SK-N-SH (cell line): ENCODE measurements around the gene UBE2D1. TPM values are rescaled to one million over a fixed set of nuclear protein-coding genes. Genes with fewer than 3 reads are reported as not detected.

Experiments
- CTCF ChIA-PET: fragments of 300-600, 350-600 bp; formaldehyde crosslinking; extraction: SDS; loops from one replicate; lab custom pipeline; 2021; lab: Yijun Ruan, JAX
- POLR2A ChIA-PET: fragments of 350-600 bp; sonication (Branson Sonifier 250); formaldehyde crosslinking; extraction: SDS; loops from one replicate; lab custom pipeline; 2020; ENCODE audit warnings: antibody characterized with exemption, inconsistent platforms; lab: Yijun Ruan, JAX
- DNase-seq: peaks from one replicate; pipeline ENCODE4 v3.0.0; 2012
- H2AFZ ChIP-seq: fragments of 200-600 bp; sonication (generic); 2 replicates; pipeline ENCODE4 v1.8.1; 2016; ENCODE audit warnings: antibody characterized with exemption, mild to moderate bottlenecking, low read depth
- H3F3A ChIP-seq: fragments of 200-600 bp; sonication (generic); replicated peaks from 2 replicates; pipeline ENCODE3; 2016; ENCODE audit warnings: antibody characterized with exemption, mild to moderate bottlenecking; ENCODE audit not compliant: insufficient read depth
- H3K27ac ChIP-seq, 2 experiments: fragments of 200-500 bp in 1 of 2; fragments of 200-600 bp in 1 of 2; sonication (Bioruptor generic) in 1 of 2; sonication (generic), shearing (Covaris generic) in 1 of 2; 2 replicates each; pipeline versions ENCODE4 v1.5.1 to v1.6.1; 2014 to 2016; ENCODE audit warnings: low read depth in 2 of 2, inconsistent platforms in 1 of 2, low read length in 1 of 2, mild to moderate bottlenecking in 1 of 2, mixed read lengths in 1 of 2
- H3K27me3 ChIP-seq: fragments of 200-600 bp; sonication (generic), shearing (Covaris generic); 2 replicates; pipeline ENCODE4 v1.6.1; 2016; ENCODE audit warnings: mixed run types; ENCODE audit not compliant: insufficient read depth
- H3K36me3 ChIP-seq, 2 experiments: fragments of 200-500 bp in 1 of 2; fragments of 200-600 bp in 1 of 2; sonication (Bioruptor generic) in 1 of 2; sonication (generic) in 1 of 2; replicated peaks in 1 of 2; 2 replicates each; pipeline versions ENCODE3 to v1.5.1; 2014 to 2016; ENCODE audit warnings: low read length in 1 of 2, mild to moderate bottlenecking in 1 of 2; ENCODE audit not compliant: insufficient read depth in 2 of 2, control insufficient read depth in 1 of 2
- H3K4me1 ChIP-seq, 2 experiments: fragments of 200-500 bp in 1 of 2; fragments of 200-600 bp in 1 of 2; sonication (Bioruptor generic) in 1 of 2; sonication (generic), shearing (Covaris generic) in 1 of 2; 2 replicates each; pipeline versions ENCODE4 v1.5.1 to v1.6.1; 2014 to 2016; ENCODE audit warnings: low read depth in 1 of 2, low read length in 1 of 2, mixed run types in 1 of 2; ENCODE audit not compliant: insufficient read depth in 2 of 2, control insufficient read depth in 1 of 2
- H3K4me2 ChIP-seq: fragments of 200-600 bp; sonication (generic), shearing (Covaris generic); 2 replicates; pipeline ENCODE4 v1.6.1; 2017; ENCODE audit warnings: mixed run types
- H3K4me3 ChIP-seq, 2 experiments: fragments of 200-500 bp in 1 of 2; fragments of 200-600 bp in 1 of 2; sonication (Bioruptor generic) in 1 of 2; sonication (generic), shearing (Covaris generic) in 1 of 2; 2 replicates each; pipeline versions ENCODE4 v1.5.1 to v1.8.1; 2014 to 2016; ENCODE audit warnings: low read depth in 2 of 2, inconsistent platforms in 1 of 2, low read length in 1 of 2, mild to moderate bottlenecking in 1 of 2, mixed read lengths in 1 of 2, moderate library complexity in 1 of 2
- H3K79me2 ChIP-seq: fragments of 200-600 bp; sonication (generic); 2 replicates; pipeline ENCODE4 v1.8.1; 2017; ENCODE audit warnings: mild to moderate bottlenecking; ENCODE audit not compliant: insufficient read depth
- H3K9ac ChIP-seq: fragments of 200-600 bp; sonication (generic); 2 replicates; pipeline ENCODE4 v1.6.1; 2017; ENCODE audit warnings: mixed run types
- H3K9me2 ChIP-seq: fragments of 200-600 bp; sonication (generic); 2 replicates; pipeline ENCODE4 v1.6.1; 2017; ENCODE audit warnings: mixed run types
- H3K9me3 ChIP-seq: fragments of 200-600 bp; sonication (generic); 2 replicates; pipeline ENCODE4 v1.6.1; 2017; ENCODE audit warnings: mixed run types, mild to moderate bottlenecking, moderate library complexity
- H4K20me1 ChIP-seq: fragments of 200-600 bp; sonication (generic); 2 replicates; pipeline ENCODE4 v1.6.1; 2017; ENCODE audit warnings: mild to moderate bottlenecking, mixed run types; ENCODE audit not compliant: insufficient read depth
- CHD2 ChIP-seq: fragments of 150-350 bp; IDR thresholded peaks from 2 replicates; pipeline ENCODE4 v1.6.1; 2018; ENCODE audit warnings: low read length; ENCODE audit not compliant: partially characterized antibody
- EP300 ChIP-seq, 2 experiments: IDR thresholded peaks; 2 replicates each; pipeline versions ENCODE4 v1.4.0 to v1.6.1; 2012; ENCODE audit warnings: borderline replicate concordance in 1 of 2, low read depth in 1 of 2, low read length in 1 of 2
- FOSL2 ChIP-seq: IDR thresholded peaks from 2 replicates; pipeline ENCODE4 v1.4.0; 2012; ENCODE audit warnings: low read depth, mild to moderate bottlenecking, moderate library complexity, borderline replicate concordance
- FOXJ3 ChIP-seq: sonication (generic); formaldehyde crosslinking; IDR thresholded peaks from 2 replicates; pipeline ENCODE4 v1.5.1; 2020; ENCODE audit warnings: mild to moderate bottlenecking, missing genetic modification reagents
- GABPA ChIP-seq: IDR thresholded peaks from 2 replicates; pipeline ENCODE4 v1.4.0; 2012; ENCODE audit warnings: low read depth, mild to moderate bottlenecking
- IRF3 ChIP-seq: fragments of 150-350 bp; IDR thresholded peaks from 2 replicates; pipeline ENCODE4 v1.6.1; 2016; ENCODE audit warnings: mild to moderate bottlenecking, low read depth, low read length
- MAX ChIP-seq: IDR thresholded peaks from 2 replicates; pipeline ENCODE4 v1.4.0; 2012; ENCODE audit warnings: low read depth
- MEF2A ChIP-seq: IDR thresholded peaks from 2 replicates; pipeline ENCODE4 v1.4.0; 2012; ENCODE audit warnings: low read depth, borderline replicate concordance
- PBX3 ChIP-seq: IDR thresholded peaks from 2 replicates; pipeline ENCODE4; 2012
- RCOR1 ChIP-seq: fragments of 150-350 bp; IDR thresholded peaks from 2 replicates; pipeline ENCODE4 v1.6.1; 2017; ENCODE audit warnings: antibody characterized with exemption, low read length
- SIN3A ChIP-seq: IDR thresholded peaks from 2 replicates; pipeline ENCODE4 v1.6.1; 2012; ENCODE audit warnings: low read depth, mild to moderate bottlenecking, low read length, moderate library complexity, borderline replicate concordance
- TAF1 ChIP-seq: IDR thresholded peaks from 2 replicates; pipeline ENCODE4 v1.6.1; 2012; ENCODE audit warnings: low read depth, mild to moderate bottlenecking, low read length, moderate library complexity, borderline replicate concordance
- TCF12 ChIP-seq: IDR thresholded peaks from 2 replicates; pipeline ENCODE4 v1.4.0; 2012
- TEAD4 ChIP-seq: IDR thresholded peaks from 2 replicates; pipeline ENCODE4 v1.4.0; 2012; ENCODE audit warnings: mild to moderate bottlenecking, borderline replicate concordance; ENCODE audit not compliant: insufficient read depth
- USF1 ChIP-seq: IDR thresholded peaks from 2 replicates; pipeline ENCODE4 v1.4.0; 2012; ENCODE audit warnings: low read depth, borderline replicate concordance
- USF2 ChIP-seq: fragments of 150-350 bp; IDR thresholded peaks from 2 replicates; pipeline ENCODE4 v1.6.1; 2017; ENCODE audit warnings: antibody characterized with exemption, low read length, low read depth, borderline replicate concordance
- WGBS: methylation state at CpG from one replicate; pipeline ENCODE4 v1.1.6; 2017; ENCODE audit warnings: low lambda C conversion rate; 5-methylcytosine and 5-hydroxymethylcytosine counted together
- polyA plus RNA-seq, 3 experiments: library from polyadenylated mRNA; depleted of rRNA; stranded (reverse); fragments of >200 nt; gene quantifications; 2 replicates each; pipeline ENCODE4 v1.2.3, GENCODE V29; 2012

UBE2D1 gene
- polyA plus RNA-seq, 1 of the 3 experiments (the other 2 are of a cell fraction): 8.7 TPM

GRCh38 chr10:58367069-58367468 is 32.3 kb downstream of the UBE2D1 start:
- H3F3A ChIP-seq: no peaks in the 10 kb centered on the region
- H3K4me1 ChIP-seq: no peaks in the 10 kb centered on the region
- 95% methylated on average over 3 of the region's 3 CpGs for WGBS
- peaks cover 35 to 38% of the 10 kb centered on the region in 2 experiments for H3K36me3 ChIP-seq
- H3K4me2 ChIP-seq: no peak overlapping the region
- H3K9me3 ChIP-seq: no peaks in the 10 kb centered on the region
- no peak overlapping the region for H3K4me3 ChIP-seq
- no peak for DNase-seq
- no peak overlapping the region for H2AFZ ChIP-seq
- H3K79me2 ChIP-seq: no peaks in the 10 kb centered on the region
- POLR2A ChIA-PET: interaction anchor here (0.6 kb wide), 1 partner anchor 19 kb away, joined by 3 read pairs; no protein-coding TSS in a partner anchor
- no peak overlapping the region for H3K9ac ChIP-seq
- H4K20me1 ChIP-seq: no peaks in the 10 kb centered on the region
- no peaks in the 10 kb centered on the region for H3K9me2 ChIP-seq
- no peak for TF ChIP-seq USF1
- no peak for TF ChIP-seq CHD2
- no peak for TF ChIP-seq TAF1
- TF ChIP-seq TCF12: no peak
- TF ChIP-seq RCOR1: no peak
- no peak for TF ChIP-seq IRF3
- no peak for TF ChIP-seq TEAD4
- TF ChIP-seq PBX3: no peak
- no peak for TF ChIP-seq MAX
- no peak for TF ChIP-seq USF2
- TF ChIP-seq SIN3A: no peak
- TF ChIP-seq GABPA: no peak
- no peak for TF ChIP-seq FOSL2
- no peak for TF ChIP-seq MEF2A
- no peak for TF ChIP-seq FOXJ3 (CRISPR knock-in tag)
- no peak for TF ChIP-seq EP300 (IDR thresholded peaks at IDR 0.05; ENCODE audit: borderline replicate concordance in 1 of 2, low read depth in 1 of 2, low read length in 1 of 2)
- TF ChIP-seq, all 33 proteins: peak for 0
- CTCF ChIA-PET: interaction anchor here (0.6 to 1.2 kb wide), 3 partner anchors 24 to 190 kb away, joined by 3 read pairs; no protein-coding TSS in a partner anchor
- no peak overlapping the region for H3K27ac ChIP-seq
- H3K27me3 ChIP-seq: no peaks in the 10 kb centered on the region
